ENCODE results near the gene KRT34.

GRCh38 chr17:41340934-41341861 lies 40.9 kb downstream of the KRT34 start:
- TF ChIP-seq CTCF (conservative IDR thresholded peaks at IDR 0.05; ENCODE audit: low read length) = no peak
- no peak for TF ChIP-seq EZH2phosphoT487 (IDR thresholded peaks at IDR 0.05; ENCODE audit: borderline replicate concordance, low read depth, low read length)

Measured in OCI-LY7 (cell line).